K562 (cell line): ENCODE measurements around the gene PCSK1.

ENCODE experiments used
- RB1 ChIP-seq: fragments of 450-650 bp; IDR thresholded peaks from 2 replicates; pipeline ENCODE4 v1.6.1; 2017; ENCODE audit warnings: low read depth, mild to moderate bottlenecking
- TARDBP ChIP-seq: fragments of 450-650 bp; IDR thresholded peaks from 2 replicates; pipeline ENCODE4 v1.6.1; 2016
- TF ChIP-seq, protein P1 (sequence below), 3 experiments: IDR thresholded peaks in 2 of 3; conservative IDR thresholded peaks in 1 of 3; 2 replicates each; pipeline ENCODE4 v1.5.1; 2011 to 2012; ENCODE audit warnings: low read length in 3 of 3, mild to moderate bottlenecking in 3 of 3, control low read depth in 2 of 3, improper control_type of control experiment in 1 of 3, inconsistent platforms in 1 of 3, low read depth in 1 of 3, mixed read lengths in 1 of 3, moderate library complexity in 1 of 3; ENCODE audit not compliant: insufficient read depth in 2 of 3
- TF ChIP-seq, protein P2 (sequence below), 2 experiments: fragments of 450-650 bp; formaldehyde crosslinking in 1 of 2; IDR thresholded peaks; 2 replicates each; pipeline versions ENCODE4 v1.4.0 to v1.6.1; 2014 to 2020; ENCODE audit warnings: mild to moderate bottlenecking in 2 of 2, borderline replicate concordance in 1 of 2, low read depth in 1 of 2

DNA sequence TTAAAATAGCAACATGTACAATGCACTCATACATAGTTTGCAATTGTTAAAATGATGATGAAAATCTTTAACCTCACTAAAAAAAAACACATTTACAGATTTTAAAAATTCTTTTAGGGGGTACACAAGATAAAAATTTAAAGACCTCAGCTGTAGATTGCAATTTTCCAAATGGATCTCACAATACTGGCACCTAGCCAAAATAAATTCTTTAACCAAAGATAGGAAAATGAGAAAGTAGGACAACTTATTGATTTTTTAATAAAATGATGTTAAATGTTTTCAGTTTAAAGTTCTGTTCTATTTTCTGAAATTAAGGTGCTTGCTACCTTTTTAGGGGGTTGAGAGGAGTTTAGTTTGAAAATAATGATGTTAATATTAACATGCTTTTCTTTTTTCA lies 90.0 kb downstream of the PCSK1 start:
- no peak for TF ChIP-seq TARDBP
- no peak for TF ChIP-seq RB1
- TF ChIP-seq, protein P1, sequence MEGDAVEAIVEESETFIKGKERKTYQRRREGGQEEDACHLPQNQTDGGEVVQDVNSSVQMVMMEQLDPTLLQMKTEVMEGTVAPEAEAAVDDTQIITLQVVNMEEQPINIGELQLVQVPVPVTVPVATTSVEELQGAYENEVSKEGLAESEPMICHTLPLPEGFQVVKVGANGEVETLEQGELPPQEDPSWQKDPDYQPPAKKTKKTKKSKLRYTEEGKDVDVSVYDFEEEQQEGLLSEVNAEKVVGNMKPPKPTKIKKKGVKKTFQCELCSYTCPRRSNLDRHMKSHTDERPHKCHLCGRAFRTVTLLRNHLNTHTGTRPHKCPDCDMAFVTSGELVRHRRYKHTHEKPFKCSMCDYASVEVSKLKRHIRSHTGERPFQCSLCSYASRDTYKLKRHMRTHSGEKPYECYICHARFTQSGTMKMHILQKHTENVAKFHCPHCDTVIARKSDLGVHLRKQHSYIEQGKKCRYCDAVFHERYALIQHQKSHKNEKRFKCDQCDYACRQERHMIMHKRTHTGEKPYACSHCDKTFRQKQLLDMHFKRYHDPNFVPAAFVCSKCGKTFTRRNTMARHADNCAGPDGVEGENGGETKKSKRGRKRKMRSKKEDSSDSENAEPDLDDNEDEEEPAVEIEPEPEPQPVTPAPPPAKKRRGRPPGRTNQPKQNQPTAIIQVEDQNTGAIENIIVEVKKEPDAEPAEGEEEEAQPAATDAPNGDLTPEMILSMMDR (IDR thresholded peaks at IDR 0.05 in 2 of 3, conservative IDR thresholded peaks at IDR 0.05 in 1 of 3; ENCODE audit: insufficient read depth in 2 of 3, low read depth in 1 of 3, low read length in 3 of 3) = no peak
- TF ChIP-seq, protein P2, sequence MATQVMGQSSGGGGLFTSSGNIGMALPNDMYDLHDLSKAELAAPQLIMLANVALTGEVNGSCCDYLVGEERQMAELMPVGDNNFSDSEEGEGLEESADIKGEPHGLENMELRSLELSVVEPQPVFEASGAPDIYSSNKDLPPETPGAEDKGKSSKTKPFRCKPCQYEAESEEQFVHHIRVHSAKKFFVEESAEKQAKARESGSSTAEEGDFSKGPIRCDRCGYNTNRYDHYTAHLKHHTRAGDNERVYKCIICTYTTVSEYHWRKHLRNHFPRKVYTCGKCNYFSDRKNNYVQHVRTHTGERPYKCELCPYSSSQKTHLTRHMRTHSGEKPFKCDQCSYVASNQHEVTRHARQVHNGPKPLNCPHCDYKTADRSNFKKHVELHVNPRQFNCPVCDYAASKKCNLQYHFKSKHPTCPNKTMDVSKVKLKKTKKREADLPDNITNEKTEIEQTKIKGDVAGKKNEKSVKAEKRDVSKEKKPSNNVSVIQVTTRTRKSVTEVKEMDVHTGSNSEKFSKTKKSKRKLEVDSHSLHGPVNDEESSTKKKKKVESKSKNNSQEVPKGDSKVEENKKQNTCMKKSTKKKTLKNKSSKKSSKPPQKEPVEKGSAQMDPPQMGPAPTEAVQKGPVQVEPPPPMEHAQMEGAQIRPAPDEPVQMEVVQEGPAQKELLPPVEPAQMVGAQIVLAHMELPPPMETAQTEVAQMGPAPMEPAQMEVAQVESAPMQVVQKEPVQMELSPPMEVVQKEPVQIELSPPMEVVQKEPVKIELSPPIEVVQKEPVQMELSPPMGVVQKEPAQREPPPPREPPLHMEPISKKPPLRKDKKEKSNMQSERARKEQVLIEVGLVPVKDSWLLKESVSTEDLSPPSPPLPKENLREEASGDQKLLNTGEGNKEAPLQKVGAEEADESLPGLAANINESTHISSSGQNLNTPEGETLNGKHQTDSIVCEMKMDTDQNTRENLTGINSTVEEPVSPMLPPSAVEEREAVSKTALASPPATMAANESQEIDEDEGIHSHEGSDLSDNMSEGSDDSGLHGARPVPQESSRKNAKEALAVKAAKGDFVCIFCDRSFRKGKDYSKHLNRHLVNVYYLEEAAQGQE (IDR thresholded peaks at IDR 0.05; ENCODE audit: borderline replicate concordance) = no peak
- TF ChIP-seq, protein P2 (CRISPR knock-in tag; IDR thresholded peaks at IDR 0.05; ENCODE audit: low read depth) = no peak
